ENCODE results near the gene GADD45GIP1. TPM values are rescaled to one million over a fixed set of nuclear protein-coding genes. Genes with fewer than 3 reads are reported as not detected.
A peak's percentile ranks its signal among the peaks of the same experiment; 100 is the strongest.

Gene GADD45GIP1
- total RNA-seq, 1 experiment from 2014 or later = 36.7 TPM

- no TSS peak for BruUV-seq (replicated peaks)
- no peaks in the 10 kb centered on the region for H3K9me3 ChIP-seq (ENCODE audit: control insufficient read depth, insufficient read depth, low read depth, low read length)
- ATAC-seq (no peak), DNase-seq (ENCODE audit: low read depth, low spot score) (no peak)
- intact Hi-C loops (cut with micrococcal nuclease; ENCODE audit: unreplicated experiment) = no loop called here
- CTCF ChIA-PET = no interaction called here
- H3K27ac ChIP-seq (ENCODE audit: low read length) = peak overlapping the region; percentile 93
- in situ Hi-C loops (cut with HindIII; ENCODE audit: low pct_unique_long_range_greater_than_20kb, low sequenced_read_pairs) = no loop called here
- no peak for TF ChIP-seq POLR2AphosphoS5 (IDR thresholded peaks at IDR 0.05; ENCODE audit: low read depth, low read length)
- H3K4me3 ChIP-seq (ENCODE audit: low read depth in 2 of 2, low read length in 2 of 2) = peak overlapping the region; percentile 91 to 94
- peaks cover 11% of the 10 kb centered on the region for H3K36me3 ChIP-seq (ENCODE audit: control insufficient read depth, insufficient read depth, low read length)
- no peaks in the 10 kb centered on the region for H3K27me3 ChIP-seq (ENCODE audit: control insufficient read depth, insufficient read depth, low read length)
- POLR2A ChIA-PET = no interaction called here
- peaks cover 10% of the 10 kb centered on the region for H3K4me1 ChIP-seq (ENCODE audit: control insufficient read depth, insufficient read depth, low read length)
Observed at GRCh38 chr19:12932392-12933286, 24.4 kb downstream of the GADD45GIP1 start.

- CTCF ChIA-PET = no interaction called here
- no peak for TF ChIP-seq POLR2AphosphoS5 (IDR thresholded peaks at IDR 0.05; ENCODE audit: low read depth, low read length)
- TF ChIP-seq SIN3A (IDR thresholded peaks at IDR 0.05; ENCODE audit: borderline replicate concordance, insufficient read depth, low read depth, low read length) = no peak
- TF ChIP-seq CTCF (IDR thresholded peaks at IDR 0.05) = no peak
- TF ChIP-seq REST (IDR thresholded peaks at IDR 0.05; ENCODE audit: insufficient read depth in 1 of 2, low read depth in 2 of 2, low read length in 1 of 2) = no peak
- no peak for TF ChIP-seq TCF7L2 (IDR thresholded peaks at IDR 0.05; ENCODE audit: low read depth, low read length)
- Histone ChIP-seq H3K27me3 (ENCODE audit: control insufficient read depth, insufficient read depth, low read length) (no peaks in the 10 kb centered on the region), H3K9me3 (ENCODE audit: control insufficient read depth, insufficient read depth, low read depth, low read length) (no peaks in the 10 kb centered on the region), H3K4me3 (ENCODE audit: low read depth in 2 of 2, low read length in 2 of 2) (no peak overlapping the region), H3K27ac (ENCODE audit: low read length) (no peak overlapping the region), H3K36me3 (ENCODE audit: control insufficient read depth, insufficient read depth, low read length) (peaks cover 11% of the 10 kb centered on the region), H3K4me1 (ENCODE audit: control insufficient read depth, insufficient read depth, low read length) (peaks cover 3% of the 10 kb centered on the region; the same call in 1 of the 2 replicates)
- POLR2A ChIA-PET = interaction anchor here (0.5 kb wide), 1 partner anchor 68 kb away, joined by 6 read pairs; no protein-coding TSS in a partner anchor
- DNase-seq (ENCODE audit: low read depth, low spot score) = no peak
- no peak for ATAC-seq
- BruUV-seq (replicated peaks) = no TSS peak
- in situ Hi-C loops (cut with HindIII; ENCODE audit: low pct_unique_long_range_greater_than_20kb, low sequenced_read_pairs) (no loop called here), intact Hi-C loops (cut with micrococcal nuclease; ENCODE audit: unreplicated experiment) (no loop called here)
Observed at GRCh38 chr19:12930002-12930645, 26.9 kb downstream of the GADD45GIP1 start.

Data from Panc1 (cell line).